DMS79 treated with DMSO at 0.1 percent for 48 hours (cell line): ENCODE measurements around the gene ATP1A4.
"Not testable (repeated sequence)": the region's sequence is repeated elsewhere in the genome, so short reads cannot be mapped to it uniquely, and the experiment has no call there.

Experiments
- DNase-seq: peaks from one replicate; lab custom pipeline; 2025; lab: John Stamatoyannopoulos, UW

Gene ATP1A4

DNA sequence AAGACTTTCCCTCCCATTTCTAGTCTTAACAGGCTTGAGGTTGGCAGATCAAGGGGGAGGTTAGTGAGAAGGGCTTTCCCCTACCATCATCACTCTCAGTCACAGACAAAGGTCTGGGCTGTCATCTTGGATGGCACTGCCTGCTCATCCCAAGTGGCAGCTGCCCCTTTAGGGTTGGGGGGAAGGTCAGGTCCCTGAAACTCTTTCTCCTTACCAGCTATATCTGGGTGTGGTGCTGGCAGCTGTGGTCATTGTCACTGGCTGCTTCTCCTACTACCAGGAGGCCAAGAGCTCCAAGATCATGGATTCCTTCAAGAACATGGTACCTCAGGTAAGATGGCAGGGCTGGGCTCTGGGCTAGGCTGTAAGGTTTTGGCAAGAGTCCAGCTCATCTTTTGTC, 27.7 kb upstream of the ATP1A4 start:
- DNase-seq, result no peak

DNA sequence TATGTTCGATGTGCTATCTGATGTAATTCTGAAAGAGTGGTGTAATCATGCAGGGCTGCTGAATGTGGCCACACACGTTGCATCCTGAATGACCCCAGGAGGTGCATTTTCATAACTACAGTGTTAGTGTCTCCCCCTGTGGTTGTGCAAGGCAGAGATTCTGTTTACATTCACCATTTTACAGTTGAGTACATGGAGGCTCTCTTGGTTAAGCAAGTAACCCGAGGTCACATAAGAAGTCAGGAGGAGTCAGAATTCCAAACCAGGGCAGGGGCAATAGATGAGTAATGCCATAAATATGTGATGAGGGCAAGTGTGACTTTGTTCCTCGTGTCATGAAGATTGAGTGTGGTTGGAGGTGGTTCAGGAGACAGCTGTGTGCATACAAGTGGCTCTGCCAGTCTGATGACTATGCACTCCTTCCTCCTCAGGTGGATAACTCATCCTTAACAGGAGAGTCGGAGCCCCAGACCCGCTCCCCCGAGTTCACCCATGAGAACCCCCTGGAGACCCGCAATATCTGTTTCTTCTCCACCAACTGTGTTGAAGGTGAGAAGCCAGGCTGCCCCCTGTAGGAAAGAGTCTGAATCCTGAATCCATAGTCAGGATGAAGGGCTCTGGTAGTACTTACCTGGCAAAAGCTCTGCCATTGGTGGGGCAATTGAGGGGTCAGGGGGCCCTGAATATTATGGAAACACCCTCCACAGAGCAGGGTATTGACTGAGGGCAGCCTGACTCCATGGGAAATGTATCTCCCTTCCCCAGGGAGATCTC, 26.5 kb upstream of the ATP1A4 start:
- DNase-seq, result no peak

DNA sequence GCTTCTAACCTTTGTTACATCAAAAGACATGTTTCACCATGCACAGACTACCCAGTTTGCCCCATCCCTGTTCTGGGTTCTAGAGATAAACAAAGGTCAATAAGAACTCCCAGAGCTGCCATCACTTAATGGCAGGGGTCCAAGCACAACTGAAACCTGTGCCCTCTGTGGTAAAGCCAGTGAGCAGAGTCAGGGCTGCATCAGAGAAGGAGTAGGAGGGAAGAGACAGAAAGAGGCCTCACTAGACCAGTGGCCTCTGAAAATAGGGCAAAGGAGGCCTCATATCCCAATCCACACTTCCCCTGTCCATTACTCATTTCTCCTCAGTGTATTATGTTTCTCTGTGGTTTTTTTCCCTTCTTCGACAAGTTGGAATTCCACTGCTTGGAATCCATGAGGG, 25.7 kb upstream of the ATP1A4 start:
- DNase-seq, result no peak

DNA sequence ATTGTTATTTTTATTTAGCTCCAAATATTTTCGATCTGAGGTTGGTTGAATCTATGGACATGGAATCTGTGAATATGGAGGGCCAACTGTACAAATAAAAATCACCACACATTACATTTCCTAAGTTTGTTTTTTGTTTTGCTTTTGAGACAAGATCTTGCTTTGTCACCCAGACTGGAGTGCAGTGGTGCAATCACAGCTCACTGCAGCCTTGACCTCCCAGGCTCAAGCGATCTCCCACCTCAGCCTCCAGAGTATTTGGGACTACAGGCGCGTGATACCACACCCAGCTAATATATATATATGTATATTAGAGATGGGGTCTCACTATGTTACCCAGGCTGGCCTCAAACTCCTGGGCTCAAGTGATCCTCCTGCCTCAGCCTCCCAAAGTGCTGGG, 25.1 kb upstream of the ATP1A4 start:
- not testable (repeated sequence) for DNase-seq

DNA sequence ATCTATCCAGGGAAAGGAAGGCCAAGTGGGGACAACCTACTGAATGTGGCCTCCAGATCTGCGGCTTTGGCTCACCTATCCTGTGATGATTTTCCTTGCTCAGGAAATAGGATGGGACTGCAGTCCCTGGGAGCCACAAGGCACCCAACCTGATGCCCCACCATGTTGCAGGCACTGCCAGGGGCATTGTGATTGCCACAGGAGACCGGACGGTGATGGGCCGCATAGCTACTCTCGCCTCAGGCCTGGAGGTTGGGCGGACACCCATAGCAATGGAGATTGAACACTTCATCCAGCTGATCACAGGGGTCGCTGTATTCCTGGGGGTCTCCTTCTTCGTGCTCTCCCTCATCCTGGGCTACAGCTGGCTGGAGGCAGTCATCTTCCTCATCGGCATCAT, 24.0 kb upstream of the ATP1A4 start:
- DNase-seq, result no peak

DNA sequence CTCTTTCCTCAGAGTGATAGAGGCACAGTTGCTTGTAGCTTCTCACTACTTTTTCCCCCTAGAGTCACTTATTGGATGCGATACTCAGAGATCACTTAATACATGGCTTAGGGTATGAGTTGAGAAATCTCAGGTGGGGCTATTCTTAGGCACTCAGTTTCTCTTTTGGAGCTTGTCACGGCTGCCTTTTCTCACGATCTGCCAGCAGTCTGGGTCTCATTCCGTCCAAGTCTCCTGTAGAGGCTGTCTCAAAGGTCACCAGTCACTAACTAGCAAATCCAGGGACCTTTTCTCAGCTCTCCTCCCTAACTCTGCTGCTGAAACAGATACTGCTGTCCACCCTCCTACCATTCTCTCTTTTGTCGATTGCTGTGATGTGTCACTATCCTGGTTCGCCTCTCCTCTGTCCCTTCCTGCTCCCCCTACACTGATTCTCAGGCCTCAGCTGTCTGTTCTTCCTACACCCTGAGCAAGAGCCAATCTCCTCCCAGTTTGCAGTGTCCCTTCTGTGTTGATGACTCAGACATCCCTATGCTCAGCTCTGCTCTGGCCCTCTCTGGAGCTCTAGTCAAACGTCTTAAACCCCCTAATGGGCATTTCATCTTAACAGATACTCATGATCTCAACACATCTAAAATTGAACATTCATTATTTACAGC, 23.4 kb upstream of the ATP1A4 start:
- DNase-seq, result no peak

DNA sequence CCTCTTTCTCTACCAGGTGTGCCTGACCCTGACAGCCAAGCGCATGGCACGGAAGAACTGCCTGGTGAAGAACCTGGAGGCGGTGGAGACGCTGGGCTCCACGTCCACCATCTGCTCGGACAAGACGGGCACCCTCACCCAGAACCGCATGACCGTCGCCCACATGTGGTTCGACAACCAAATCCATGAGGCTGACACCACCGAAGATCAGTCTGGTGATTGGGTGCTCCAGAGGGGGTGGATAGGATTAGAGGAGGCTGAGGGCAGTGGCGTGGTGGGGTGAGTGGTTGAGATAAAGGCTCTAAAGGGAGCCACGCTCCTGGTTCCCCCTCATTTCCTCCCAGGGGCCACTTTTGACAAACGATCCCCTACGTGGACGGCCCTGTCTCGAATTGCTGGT, 22.8 kb upstream of the ATP1A4 start:
- no peak for DNase-seq

DNA sequence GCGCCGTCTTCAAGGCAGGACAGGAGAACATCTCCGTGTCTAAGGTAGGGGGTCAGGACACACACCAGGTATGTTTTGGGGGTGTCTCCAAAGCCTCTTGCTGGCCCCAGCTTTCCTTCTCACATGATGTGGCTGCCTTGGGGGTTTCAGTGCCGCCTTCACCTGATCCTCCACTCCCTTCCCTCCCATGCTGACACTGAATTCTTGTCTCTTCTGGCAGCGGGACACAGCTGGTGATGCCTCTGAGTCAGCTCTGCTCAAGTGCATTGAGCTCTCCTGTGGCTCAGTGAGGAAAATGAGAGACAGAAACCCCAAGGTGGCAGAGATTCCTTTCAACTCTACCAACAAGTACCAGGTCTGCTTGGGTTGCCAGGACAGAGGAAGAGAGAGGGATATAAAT, 22.4 kb upstream of the ATP1A4 start:
- no peak for DNase-seq

DNA sequence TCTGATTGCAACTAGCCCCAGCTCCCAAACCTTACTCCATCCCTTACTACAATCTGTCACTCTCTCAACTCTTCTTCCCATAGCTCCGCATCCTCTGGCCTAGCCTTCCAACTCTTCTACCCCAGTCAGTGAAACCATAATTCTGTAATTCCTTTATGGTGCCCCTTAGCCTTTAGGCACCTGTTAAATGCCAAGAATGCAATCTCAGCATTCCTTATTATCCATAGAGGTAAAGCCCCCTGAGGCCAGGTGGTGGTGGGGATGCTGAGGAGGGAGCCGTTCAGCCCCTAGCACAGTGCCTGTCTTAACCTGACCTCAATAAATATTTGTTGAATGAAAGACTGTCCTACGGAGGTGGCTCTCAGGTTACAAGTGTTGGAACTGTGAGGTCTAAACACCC, 21.8 kb upstream of the ATP1A4 start:
- DNase-seq, result no peak

DNA sequence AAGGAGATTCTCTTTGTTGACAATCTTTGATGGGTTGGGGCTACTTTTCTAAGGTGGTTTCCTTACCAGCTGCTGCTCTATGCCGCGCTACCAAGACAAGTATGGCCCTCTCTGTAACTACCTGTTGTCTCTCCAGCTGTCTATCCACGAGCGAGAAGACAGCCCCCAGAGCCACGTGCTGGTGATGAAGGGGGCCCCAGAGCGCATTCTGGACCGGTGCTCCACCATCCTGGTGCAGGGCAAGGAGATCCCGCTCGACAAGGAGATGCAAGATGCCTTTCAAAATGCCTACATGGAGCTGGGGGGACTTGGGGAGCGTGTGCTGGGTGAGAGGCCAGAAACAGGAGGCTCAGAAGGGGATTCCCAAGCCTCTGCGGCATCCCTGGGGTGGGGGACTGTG, 21.4 kb upstream of the ATP1A4 start:
- DNase-seq, result no peak

DNA sequence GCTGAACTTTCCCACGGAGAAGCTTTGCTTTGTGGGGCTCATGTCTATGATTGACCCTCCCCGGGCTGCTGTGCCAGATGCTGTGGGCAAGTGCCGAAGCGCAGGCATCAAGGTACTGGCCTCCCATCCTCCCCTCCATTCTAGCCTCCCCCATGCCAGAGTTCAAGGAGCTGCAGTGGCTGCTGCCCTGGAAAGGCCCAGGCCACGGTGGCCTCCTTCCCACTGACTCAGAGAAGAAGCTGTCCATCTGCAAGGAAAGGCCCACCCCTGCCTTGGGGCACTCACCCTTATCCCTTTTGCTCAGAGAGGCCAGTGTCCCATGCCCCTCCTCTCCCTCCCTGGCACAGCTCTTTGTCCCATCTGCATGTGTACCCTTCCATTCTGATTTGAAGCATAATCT, 20.9 kb upstream of the ATP1A4 start:
- DNase-seq, result no peak

DNA sequence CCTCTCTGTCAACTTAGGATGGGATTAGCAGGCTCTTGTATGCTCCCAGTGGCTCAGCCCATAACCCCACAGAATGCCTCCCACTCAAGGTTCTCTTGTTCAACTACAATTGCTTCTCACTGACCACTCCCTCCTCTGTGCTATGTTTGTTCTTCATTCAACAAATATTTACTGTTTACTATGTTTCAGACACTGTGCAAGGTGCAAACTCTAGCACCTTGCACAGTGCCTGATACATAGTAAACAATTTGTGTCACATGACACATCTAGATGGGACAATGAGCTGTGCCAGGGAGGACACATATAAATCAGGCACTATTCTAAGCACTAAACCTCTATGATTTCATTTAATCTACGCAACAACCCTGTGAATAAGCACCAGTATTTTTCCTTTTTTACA, 20.5 kb upstream of the ATP1A4 start:
- no peak for DNase-seq

DNA sequence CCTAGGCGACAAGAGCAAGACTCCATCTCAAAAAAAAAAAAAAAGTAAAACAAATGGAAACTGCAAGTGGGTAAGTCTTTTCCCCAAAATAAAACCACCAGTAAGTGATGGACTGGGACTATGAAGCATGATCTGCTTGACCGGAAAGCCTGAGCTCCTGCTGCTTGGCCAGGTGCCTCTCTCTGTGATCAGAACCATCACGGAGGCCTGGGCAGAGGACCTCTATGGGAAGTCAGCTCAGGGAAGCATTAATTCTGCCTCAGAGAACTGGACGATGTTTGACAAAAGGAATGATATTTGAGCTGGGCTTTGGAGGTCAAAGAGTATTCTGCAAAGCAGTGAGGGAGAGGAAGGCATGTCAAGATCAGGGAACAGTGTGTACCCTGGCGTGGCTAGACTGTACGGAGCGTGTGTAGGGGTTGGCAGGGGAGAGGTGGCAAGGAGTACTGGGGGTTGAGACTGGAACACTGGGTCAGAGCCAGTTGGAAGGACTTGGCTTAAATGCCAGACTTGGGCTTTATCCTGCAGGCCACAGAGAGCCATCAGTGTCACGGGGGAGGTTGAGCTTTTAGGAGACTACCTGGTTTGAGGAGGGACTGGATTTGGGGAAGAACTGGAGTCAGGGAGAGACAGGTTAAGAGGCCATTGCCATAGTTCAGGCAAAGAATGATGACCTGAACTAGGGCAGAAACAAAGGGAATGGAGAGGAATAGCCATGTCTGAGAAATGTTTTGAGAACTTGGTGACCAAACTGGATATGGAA, 19.4 kb upstream of the ATP1A4 start:
- DNase-seq, result no peak

DNA sequence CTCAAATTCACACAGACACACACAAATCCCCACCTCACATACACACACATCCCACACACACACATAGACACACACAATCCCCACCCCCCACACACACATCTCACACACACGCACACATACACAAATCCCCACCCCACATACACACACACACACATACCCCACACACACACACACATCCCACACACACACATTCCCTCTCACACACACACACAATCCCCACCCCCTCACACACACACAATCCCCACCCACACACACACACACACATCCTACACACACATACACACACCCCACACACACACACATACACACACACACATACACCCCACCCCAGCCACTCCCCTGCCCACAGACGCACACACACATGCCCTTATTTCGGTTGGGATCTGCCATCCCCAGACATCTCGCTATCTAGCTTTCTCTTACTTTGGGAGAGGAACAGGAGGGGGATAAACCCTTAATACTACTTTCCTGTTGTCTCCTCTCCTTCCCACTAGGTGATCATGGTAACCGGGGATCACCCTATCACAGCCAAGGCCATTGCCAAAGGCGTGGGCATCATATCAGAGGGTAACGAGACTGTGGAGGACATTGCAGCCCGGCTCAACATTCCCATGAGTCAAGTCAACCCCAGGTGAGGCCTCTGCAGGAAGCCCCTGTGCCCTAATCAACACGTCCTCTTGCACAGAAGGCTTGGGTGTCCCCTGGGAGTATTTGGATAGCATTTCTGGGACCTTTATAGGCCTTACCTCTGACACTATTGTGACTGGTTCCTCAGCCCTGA, 17.2 kb upstream of the ATP1A4 start:
- no peak for DNase-seq

DNA sequence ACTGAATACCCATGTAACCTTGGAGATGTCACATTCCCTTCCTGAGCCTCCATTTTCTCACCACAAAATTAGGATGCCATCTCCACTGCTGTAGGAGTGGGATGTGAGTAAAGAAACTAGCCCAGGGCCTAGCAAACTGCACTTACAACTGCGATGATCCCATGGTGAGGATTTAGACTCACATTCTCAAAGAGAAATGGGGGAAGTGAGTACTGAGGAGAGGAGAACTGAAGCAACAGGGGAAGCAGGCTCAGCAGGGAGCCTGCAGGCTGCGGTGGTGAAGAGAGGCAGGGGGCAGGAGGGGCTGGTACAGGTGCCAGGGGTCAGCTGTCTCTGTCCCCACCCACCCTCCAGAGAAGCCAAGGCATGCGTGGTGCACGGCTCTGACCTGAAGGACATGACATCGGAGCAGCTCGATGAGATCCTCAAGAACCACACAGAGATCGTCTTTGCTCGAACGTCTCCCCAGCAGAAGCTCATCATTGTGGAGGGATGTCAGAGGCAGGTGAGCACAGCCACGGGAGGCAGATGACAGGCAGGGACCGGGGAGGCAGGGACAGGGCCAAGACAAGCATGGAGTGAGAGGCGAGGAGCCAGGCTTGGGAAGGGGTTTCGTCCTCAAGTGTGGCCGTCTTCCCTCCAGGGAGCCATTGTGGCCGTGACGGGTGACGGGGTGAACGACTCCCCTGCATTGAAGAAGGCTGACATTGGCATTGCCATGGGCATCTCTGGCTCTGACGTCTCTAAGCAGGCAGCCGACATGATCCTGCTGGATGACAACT, 16.4 kb upstream of the ATP1A4 start:
- no peak for DNase-seq

DNA sequence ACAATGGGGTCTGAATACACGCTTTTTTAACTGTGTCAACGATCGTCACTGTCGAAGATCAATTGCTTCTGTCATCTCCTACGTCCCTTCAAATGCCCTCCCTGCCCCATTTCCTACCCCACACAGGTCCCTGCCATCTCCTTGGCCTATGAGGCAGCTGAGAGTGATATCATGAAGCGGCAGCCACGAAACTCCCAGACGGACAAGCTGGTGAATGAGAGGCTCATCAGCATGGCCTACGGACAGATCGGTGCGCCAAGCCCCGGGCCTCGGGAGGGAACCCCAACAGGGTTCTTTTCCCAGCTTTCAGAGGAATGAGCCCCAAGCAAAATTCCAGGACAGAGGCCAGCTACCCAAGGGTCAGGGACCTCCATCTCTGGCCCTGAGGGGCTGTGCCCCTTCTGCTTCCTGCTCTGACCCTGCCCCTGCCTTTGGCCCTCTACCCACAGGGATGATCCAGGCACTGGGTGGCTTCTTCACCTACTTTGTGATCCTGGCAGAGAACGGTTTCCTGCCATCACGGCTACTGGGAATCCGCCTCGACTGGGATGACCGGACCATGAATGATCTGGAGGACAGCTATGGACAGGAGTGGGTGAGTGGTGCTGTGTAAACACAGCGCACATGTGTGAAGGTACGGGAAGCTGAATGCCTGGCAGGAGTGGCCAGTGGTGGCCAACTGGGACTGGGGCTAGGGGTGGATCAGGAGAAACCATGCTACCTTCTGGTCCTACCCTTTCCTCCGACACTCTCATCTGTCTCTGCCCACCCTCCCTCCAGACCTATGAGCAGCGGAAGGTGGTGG, 15.1 kb upstream of the ATP1A4 start:
- no peak for DNase-seq

DNA sequence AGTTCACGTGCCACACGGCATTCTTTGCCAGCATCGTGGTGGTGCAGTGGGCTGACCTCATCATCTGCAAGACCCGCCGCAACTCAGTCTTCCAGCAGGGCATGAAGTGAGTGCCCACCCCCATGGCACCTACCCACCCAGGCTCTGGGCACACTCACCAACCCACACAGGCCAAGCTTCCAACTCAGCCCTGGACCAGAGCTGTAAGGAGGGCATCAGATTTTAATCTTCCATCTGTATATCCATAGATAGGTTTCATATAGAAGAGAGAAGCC, 14.5 kb upstream of the ATP1A4 start:
- no peak for DNase-seq

DNA sequence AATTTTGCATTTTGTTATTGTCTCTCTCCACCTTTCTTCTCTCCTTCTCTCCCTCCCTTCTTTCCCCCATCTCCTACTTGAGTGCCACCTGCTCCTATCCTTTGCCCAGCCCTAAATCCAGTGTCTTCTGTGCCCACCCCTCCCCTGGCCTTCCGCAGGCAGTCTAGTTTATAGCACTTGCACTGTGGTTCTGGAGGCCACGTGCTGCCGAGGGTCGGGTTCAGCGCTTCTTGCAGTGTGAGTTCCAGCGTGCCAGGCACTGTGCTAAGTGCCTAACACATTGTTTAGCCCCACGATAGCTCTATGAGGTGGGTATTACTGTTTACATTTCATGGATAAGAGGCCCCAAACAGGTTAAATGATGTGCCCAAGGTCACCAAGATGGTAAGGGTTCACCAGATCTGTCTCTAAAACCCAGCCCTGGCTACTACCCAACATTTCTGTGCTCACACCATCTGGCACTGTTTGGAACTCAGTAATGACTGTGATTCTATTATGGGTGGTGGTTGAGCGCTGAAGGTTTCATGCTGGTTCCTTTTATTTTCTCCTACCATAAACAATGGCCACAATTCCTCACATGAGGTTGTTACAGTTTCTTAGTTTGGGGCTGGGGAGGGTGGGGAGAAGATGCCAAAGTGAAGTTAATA, 14.1 kb upstream of the ATP1A4 start:
- no peak for DNase-seq

DNA sequence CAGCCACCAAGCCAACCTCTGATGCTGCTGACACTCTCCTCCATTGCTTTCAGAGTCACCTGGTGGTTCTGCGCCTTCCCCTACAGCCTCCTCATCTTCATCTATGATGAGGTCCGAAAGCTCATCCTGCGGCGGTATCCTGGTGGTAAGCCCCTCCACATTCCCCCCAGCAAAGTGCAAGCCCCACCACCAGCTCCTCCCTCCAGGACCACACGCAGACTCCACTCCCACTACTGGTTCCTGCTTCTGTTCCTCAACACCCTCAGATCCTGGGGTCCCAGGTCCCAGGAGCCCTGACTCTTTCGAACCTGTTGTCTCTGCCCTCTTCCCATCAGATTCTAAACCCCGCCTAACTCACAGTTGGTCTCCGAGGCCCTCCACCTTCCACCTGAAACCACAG, 11.6 kb upstream of the ATP1A4 start:
- no peak for DNase-seq

DNA sequence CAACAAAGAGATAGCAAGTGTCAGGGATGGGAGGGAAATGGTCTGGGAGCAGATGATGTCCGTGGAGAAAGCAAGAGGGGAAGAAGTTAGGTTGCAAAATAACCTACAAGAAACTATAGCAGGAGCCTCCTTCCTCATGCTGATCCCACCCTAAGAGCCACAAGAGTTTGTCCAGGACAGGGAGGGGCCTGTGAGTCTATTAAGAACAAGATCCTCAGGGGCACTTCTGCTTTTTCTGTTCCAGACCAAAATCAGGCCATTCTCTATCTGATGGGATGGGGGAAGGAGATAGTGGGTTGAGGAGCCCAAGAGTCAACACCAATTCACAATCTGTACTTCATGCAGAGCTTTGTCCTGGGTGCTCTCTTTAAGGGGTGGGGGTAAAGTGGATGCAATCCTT, 7.7 kb upstream of the ATP1A4 start:
- no peak for DNase-seq

DNA sequence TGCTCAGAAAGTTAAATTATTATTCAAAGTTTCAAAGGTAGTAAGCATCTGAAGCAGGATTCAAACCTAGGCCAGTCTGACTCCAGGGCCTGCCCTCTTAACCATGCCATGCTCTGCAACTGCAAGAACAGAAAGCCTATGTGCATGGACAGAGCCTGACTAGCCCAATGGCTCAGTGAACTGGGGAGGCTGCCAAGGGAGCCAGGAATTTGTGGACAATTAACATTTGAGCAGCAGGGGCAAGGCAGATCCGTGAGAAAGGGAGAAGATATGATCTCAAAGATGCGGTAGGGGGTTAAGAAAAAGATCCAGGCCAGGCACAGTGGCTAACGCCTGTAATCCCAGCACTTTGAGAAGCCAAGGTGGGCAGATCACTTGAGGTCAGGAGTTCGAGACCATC, 6.5 kb upstream of the ATP1A4 start:
- DNase-seq, result no peak
